Stimulated activated memory B cell treated with anti-CD40 and anti-IgM and Interleukin-4, amounts not matched to agents 10 μg/mL and 1 μg/mL and 100 μg/mL, for 72 hours (primary cell): ENCODE data around the gene ZBTB11.
"Not testable (repeated sequence)": the region's sequence is repeated elsewhere in the genome, so short reads cannot be mapped to it uniquely, and the experiment has no call there.

ENCODE experiments used
- ATAC-seq: fragments of 150-1000 bp; cut with Tn5 transposase; 2 replicates; pipeline ENCODE4 v1.10.0; 2021
- H3K27ac Mint-ChIP-seq: one replicate; pipeline ENCODE4 v1.8.0; 2022; ENCODE audit warnings: mild to moderate bottlenecking, mixed read lengths
- H3K27me3 Mint-ChIP-seq: one replicate; pipeline ENCODE4 v1.8.0; 2022; ENCODE audit warnings: mixed read lengths
- H3K36me3 Mint-ChIP-seq: one replicate; pipeline ENCODE4 v1.8.0; 2022; ENCODE audit warnings: mixed read lengths
- H3K4me1 Mint-ChIP-seq: one replicate; pipeline ENCODE4 v1.8.0; 2022; ENCODE audit warnings: mixed read lengths
- H3K4me3 Mint-ChIP-seq: one replicate; pipeline ENCODE4 v1.8.0; 2022; ENCODE audit warnings: mild to moderate bottlenecking, moderate library complexity, mixed read lengths
- H3K9me3 Mint-ChIP-seq: one replicate; pipeline ENCODE4 v1.8.0; 2022; ENCODE audit warnings: mixed read lengths

ZBTB11 gene

GRCh38 chr3:101640256-101640655 is 36.7 kb downstream of the ZBTB11 start:
- Mint-ChIP-seq H3K27me3 (no peaks in the 10 kb centered on the region), H3K4me1 (peaks cover 6% of the 10 kb centered on the region), H3K36me3 (peaks cover 1% of the 10 kb centered on the region), H3K4me3 (no peak overlapping the region), H3K27ac (no peak overlapping the region), H3K9me3 (no peaks in the 10 kb centered on the region)
- ATAC-seq: no peak

GRCh38 chr3:101639280-101639963 is 37.5 kb downstream of the ZBTB11 start:
- no peak overlapping the region for H3K4me3 Mint-ChIP-seq
- no peaks in the 10 kb centered on the region for H3K27me3 Mint-ChIP-seq
- no peaks in the 10 kb centered on the region for H3K36me3 Mint-ChIP-seq
- H3K9me3 Mint-ChIP-seq: no peaks in the 10 kb centered on the region
- no peak for ATAC-seq
- peaks cover 6% of the 10 kb centered on the region for H3K4me1 Mint-ChIP-seq
- H3K27ac Mint-ChIP-seq: no peak overlapping the region

GRCh38 chr3:101638261-101638745 is 38.6 kb downstream of the ZBTB11 start:
- Mint-ChIP-seq H3K4me3 (no peak overlapping the region), H3K4me1 (peaks cover 6% of the 10 kb centered on the region), H3K9me3 (no peaks in the 10 kb centered on the region), H3K27me3 (no peaks in the 10 kb centered on the region), H3K27ac (no peak overlapping the region), H3K36me3 (no peaks in the 10 kb centered on the region)
- ATAC-seq: no peak

DNA sequence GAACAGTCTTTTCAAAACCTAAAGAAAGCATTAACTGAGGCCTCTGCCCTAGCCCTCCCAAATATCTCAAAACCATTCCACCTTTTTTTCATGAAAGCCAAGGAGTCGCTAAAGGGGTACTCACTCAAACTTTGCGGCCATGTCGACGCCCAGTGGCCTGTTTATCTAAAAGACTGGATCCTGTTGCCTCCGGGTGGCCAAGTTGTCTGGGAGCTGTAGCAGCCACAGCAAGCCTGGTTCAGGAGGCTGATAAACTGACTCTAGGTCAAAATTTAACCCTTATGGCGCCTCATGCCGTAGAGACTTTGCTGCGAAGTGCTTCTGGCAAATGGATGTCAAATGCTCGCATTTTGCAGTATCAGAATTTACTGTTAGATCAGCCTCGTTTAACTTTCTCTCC is 39.5 kb downstream of the ZBTB11 start:
- Mint-ChIP-seq H3K36me3 (no peaks in the 10 kb centered on the region), H3K27ac (no peak overlapping the region), H3K4me3 (no peak overlapping the region), H3K9me3 (no peaks in the 10 kb centered on the region), H3K27me3 (no peaks in the 10 kb centered on the region), H3K4me1 (peaks cover 6% of the 10 kb centered on the region)
- ATAC-seq: no peak

- no peak overlapping the region for H3K27ac Mint-ChIP-seq
- peaks cover 6% of the 10 kb centered on the region for H3K4me1 Mint-ChIP-seq
- H3K4me3 Mint-ChIP-seq: no peak overlapping the region
- H3K36me3 Mint-ChIP-seq: no peaks in the 10 kb centered on the region
- no peaks in the 10 kb centered on the region for H3K27me3 Mint-ChIP-seq
- no peaks in the 10 kb centered on the region for H3K9me3 Mint-ChIP-seq
- ATAC-seq: peak; percentile 74
These were observed 40.8 kb downstream of the ZBTB11 start for GRCh38 chr3:101635954-101636798.

GRCh38 chr3:101635345-101635744 is 41.6 kb downstream of the ZBTB11 start:
- H3K4me3 Mint-ChIP-seq: no peak overlapping the region
- H3K27me3 Mint-ChIP-seq: no peaks in the 10 kb centered on the region
- no peak overlapping the region for H3K27ac Mint-ChIP-seq
- no peaks in the 10 kb centered on the region for H3K36me3 Mint-ChIP-seq
- H3K9me3 Mint-ChIP-seq: no peaks in the 10 kb centered on the region
- H3K4me1 Mint-ChIP-seq: peaks cover 6% of the 10 kb centered on the region
- no peak for ATAC-seq

GRCh38 chr3:101634591-101635196 is 42.2 kb downstream of the ZBTB11 start:
- H3K27ac Mint-ChIP-seq: no peak overlapping the region
- peaks cover 6% of the 10 kb centered on the region for H3K4me1 Mint-ChIP-seq
- no peak for ATAC-seq
- no peaks in the 10 kb centered on the region for H3K27me3 Mint-ChIP-seq
- H3K9me3 Mint-ChIP-seq: no peaks in the 10 kb centered on the region
- no peak overlapping the region for H3K4me3 Mint-ChIP-seq
- H3K36me3 Mint-ChIP-seq: no peaks in the 10 kb centered on the region

- no peak overlapping the region for H3K4me3 Mint-ChIP-seq
- no peak for ATAC-seq
- H3K4me1 Mint-ChIP-seq: peaks cover 6% of the 10 kb centered on the region
- H3K9me3 Mint-ChIP-seq: no peaks in the 10 kb centered on the region
- H3K27ac Mint-ChIP-seq: no peak overlapping the region
- no peaks in the 10 kb centered on the region for H3K36me3 Mint-ChIP-seq
- no peaks in the 10 kb centered on the region for H3K27me3 Mint-ChIP-seq
These were observed 43.7 kb downstream of the ZBTB11 start for GRCh38 chr3:101633186-101633585.

- H3K4me1 Mint-ChIP-seq: peaks cover 6% of the 10 kb centered on the region
- no peaks in the 10 kb centered on the region for H3K36me3 Mint-ChIP-seq
- no peak overlapping the region for H3K27ac Mint-ChIP-seq
- no peak for ATAC-seq
- no peak overlapping the region for H3K4me3 Mint-ChIP-seq
- no peaks in the 10 kb centered on the region for H3K27me3 Mint-ChIP-seq
- no peaks in the 10 kb centered on the region for H3K9me3 Mint-ChIP-seq
These were observed 44.3 kb downstream of the ZBTB11 start for GRCh38 chr3:101632586-101632985.

GRCh38 chr3:101631959-101632358 is 45.0 kb downstream of the ZBTB11 start:
- ATAC-seq: not testable (repeated sequence)

GRCh38 chr3:101631098-101631796 is 45.7 kb downstream of the ZBTB11 start:
- Mint-ChIP-seq H3K27me3 (no peaks in the 10 kb centered on the region), H3K36me3 (no peaks in the 10 kb centered on the region)
- no peak for ATAC-seq

More at GRCh38 chr3:101631959-101632358, 45.0 kb downstream of the ZBTB11 start:
- not testable (repeated sequence) for H3K36me3 Mint-ChIP-seq, H3K27me3 Mint-ChIP-seq, H3K4me1 Mint-ChIP-seq, H3K9me3 Mint-ChIP-seq, H3K27ac Mint-ChIP-seq, H3K4me3 Mint-ChIP-seq

DNA sequence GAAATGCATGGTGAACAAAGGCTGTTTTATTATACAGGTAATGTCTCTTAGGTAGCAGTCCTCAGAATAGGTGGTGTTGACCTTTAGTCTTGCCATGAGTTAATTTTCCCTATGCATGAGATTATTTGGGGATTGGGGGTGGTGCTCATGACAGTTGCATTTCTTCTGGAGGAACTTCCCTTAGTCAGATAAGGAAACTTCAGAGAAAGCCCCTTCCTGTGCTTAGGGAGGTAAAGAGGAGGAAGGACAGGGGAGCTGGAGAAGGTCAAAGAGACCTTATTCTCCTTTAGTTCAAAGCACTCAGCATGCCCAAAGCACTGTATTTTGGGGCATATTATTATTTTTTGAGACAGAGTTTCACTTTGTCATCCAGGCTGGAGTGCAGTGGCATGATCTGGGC is 47.7 kb downstream of the ZBTB11 start:
- no peak overlapping the region for H3K4me3 Mint-ChIP-seq
- H3K36me3 Mint-ChIP-seq: peaks cover 14% of the 10 kb centered on the region
- no peaks in the 10 kb centered on the region for H3K4me1 Mint-ChIP-seq
- H3K27ac Mint-ChIP-seq: no peak overlapping the region
- H3K9me3 Mint-ChIP-seq: peaks cover 6% of the 10 kb centered on the region
- no peak for ATAC-seq
- no peaks in the 10 kb centered on the region for H3K27me3 Mint-ChIP-seq

More at GRCh38 chr3:101631098-101631796, 45.7 kb downstream of the ZBTB11 start:
- Mint-ChIP-seq H3K27ac (no peak overlapping the region), H3K9me3 (no peaks in the 10 kb centered on the region), H3K4me1 (peaks cover 2% of the 10 kb centered on the region), H3K4me3 (no peak overlapping the region)

- no peaks in the 10 kb centered on the region for H3K4me1 Mint-ChIP-seq
- no peak for ATAC-seq
- no peak overlapping the region for H3K4me3 Mint-ChIP-seq
- H3K9me3 Mint-ChIP-seq: peaks cover 6% of the 10 kb centered on the region
- H3K27ac Mint-ChIP-seq: no peak overlapping the region
- no peaks in the 10 kb centered on the region for H3K27me3 Mint-ChIP-seq
- H3K36me3 Mint-ChIP-seq: peaks cover 14% of the 10 kb centered on the region
These were observed 51.1 kb downstream of the ZBTB11 start for GRCh38 chr3:101625879-101626278.

DNA sequence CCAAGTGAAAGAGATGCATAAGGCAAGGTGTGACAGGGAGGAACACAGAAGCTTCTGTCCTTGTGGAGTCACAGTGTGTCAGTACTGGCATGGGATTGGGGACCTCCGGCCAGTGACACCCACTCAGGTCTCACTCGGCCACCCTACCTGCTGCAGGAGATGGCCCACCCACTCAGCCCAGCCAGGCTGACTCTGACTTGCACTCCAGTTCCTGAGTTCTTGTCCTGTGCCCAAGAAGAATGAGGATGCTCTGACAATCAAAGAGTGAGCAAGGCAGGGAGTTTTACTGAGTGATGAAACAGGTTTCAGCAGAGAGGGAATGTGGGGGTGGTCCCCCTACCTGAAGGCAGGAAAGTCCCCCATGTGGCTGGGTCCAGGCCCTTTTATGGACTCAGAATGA is 52.1 kb downstream of the ZBTB11 start:
- Mint-ChIP-seq H3K27ac (no peak overlapping the region), H3K9me3 (peaks cover 6% of the 10 kb centered on the region), H3K4me1 (no peaks in the 10 kb centered on the region), H3K36me3 (peaks cover 14% of the 10 kb centered on the region), H3K27me3 (no peaks in the 10 kb centered on the region), H3K4me3 (no peak overlapping the region)
- ATAC-seq: no peak

DNA sequence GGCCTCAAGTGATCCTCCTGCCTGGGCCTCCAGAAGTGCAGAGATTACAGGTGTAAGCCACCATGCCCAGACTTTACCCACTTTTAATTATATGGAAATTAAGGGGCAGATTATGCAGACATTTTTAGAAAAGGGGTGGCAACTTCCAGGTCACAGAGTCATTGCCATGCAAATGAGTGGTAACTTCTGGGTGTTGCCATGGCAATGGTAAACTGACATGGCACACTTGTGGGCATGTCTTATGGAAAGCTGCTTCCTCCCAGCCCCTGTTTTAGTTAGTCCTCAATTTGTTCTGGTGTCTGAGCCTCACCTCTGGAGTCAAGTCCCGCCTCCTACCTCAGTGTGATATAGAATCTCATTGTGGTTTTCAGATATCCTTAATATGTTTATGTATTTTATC is 53.3 kb downstream of the ZBTB11 start:
- no peak for ATAC-seq
- Mint-ChIP-seq H3K27me3 (no peaks in the 10 kb centered on the region), H3K36me3 (peaks cover 14% of the 10 kb centered on the region), H3K27ac (no peak overlapping the region), H3K4me3 (no peak overlapping the region), H3K4me1 (no peaks in the 10 kb centered on the region), H3K9me3 (peaks cover 6% of the 10 kb centered on the region)
